GM12878 (cell line): Measurements from ENCODE around the gene PPIL3. TPM values are rescaled to one million over a fixed set of nuclear protein-coding genes. Genes with fewer than 3 reads are reported as not detected.
A peak's percentile ranks its signal among the peaks of the same experiment; 100 is the strongest.

Experiments
- ATF7 ChIP-seq: fragments of 450-650 bp; IDR thresholded peaks from 2 replicates; pipeline ENCODE4 v1.6.1; 2016; ENCODE audit warnings: low read depth, mild to moderate bottlenecking
- BHLHE40 ChIP-seq, 2 experiments: fragments of 450-650 bp in 1 of 2; IDR thresholded peaks; 2 replicates each; pipeline ENCODE4 v1.6.1; 2011 to 2017; ENCODE audit warnings: low read depth in 2 of 2, borderline replicate concordance in 1 of 2, improper control_type of control experiment in 1 of 2, low read length in 1 of 2, mild to moderate bottlenecking in 1 of 2
- BMI1 ChIP-seq: fragments of 450-650 bp; IDR thresholded peaks from 2 replicates; pipeline ENCODE4 v1.6.1; 2016; ENCODE audit warnings: mild to moderate bottlenecking, moderate library complexity, borderline replicate concordance
- CBX3 ChIP-seq: fragments of 200-600 bp; sonication (generic); IDR thresholded peaks from 2 replicates; pipeline ENCODE4 v1.6.1; 2016; ENCODE audit warnings: low read depth, borderline replicate concordance
- CTCF ChIP-seq, 3 experiments: IDR thresholded peaks in 2 of 3; conservative IDR thresholded peaks in 1 of 3; 2 replicates each; pipeline ENCODE4 v1.5.1; 2011; ENCODE audit warnings: low read depth in 3 of 3, low read length in 3 of 3, mild to moderate bottlenecking in 3 of 3, control low read depth in 2 of 3, moderate library complexity in 2 of 3, inconsistent platforms in 1 of 3, mixed read lengths in 1 of 3; ENCODE audit not compliant: control insufficient read depth in 2 of 3, insufficient read depth in 1 of 3; ENCODE audit errors: extremely low read depth in 1 of 3
- EGR1 ChIP-seq, 2 experiments: IDR thresholded peaks; 1 replicate in 1 of 2; 2 replicates in 1 of 2; pipeline ENCODE4 v1.6.1; 2011 to 2012; ENCODE audit warnings: low read depth in 2 of 2, low read length in 2 of 2, borderline replicate concordance in 1 of 2, mild to moderate bottlenecking in 1 of 2, moderate library complexity in 1 of 2
- ELK1 ChIP-seq: IDR thresholded peaks from 2 replicates; pipeline ENCODE4 v1.6.1; 2012; ENCODE audit warnings: low read depth, low read length, improper control_type of control experiment
- FOXK2 ChIP-seq: fragments of 450-650 bp; IDR thresholded peaks from 2 replicates; pipeline ENCODE4 v1.6.1; 2017; ENCODE audit warnings: mild to moderate bottlenecking, moderate library complexity
- HDGF ChIP-seq: fragments of 450-650 bp; IDR thresholded peaks from 2 replicates; pipeline ENCODE4 v1.6.1; 2016; ENCODE audit warnings: antibody characterized with exemption
- IKZF1 ChIP-seq: fragments of 450-650 bp; conservative IDR thresholded peaks from 2 replicates; pipeline ENCODE4 v1.6.1; 2017; ENCODE audit warnings: antibody characterized with exemption, mild to moderate bottlenecking
- MYC ChIP-seq: IDR thresholded peaks from 2 replicates; pipeline ENCODE4 v1.6.1; 2011; ENCODE audit warnings: mild to moderate bottlenecking, low read length, moderate library complexity, inconsistent platforms; ENCODE audit not compliant: insufficient read depth, insufficient replicate concordance, insufficient read length, severe bottlenecking
- RCOR1 ChIP-seq: conservative IDR thresholded peaks from 2 replicates; pipeline ENCODE4 v1.6.1; 2012; ENCODE audit warnings: low read depth, low read length, improper control_type of control experiment
- SIN3A ChIP-seq: IDR thresholded peaks from 2 replicates; pipeline ENCODE4 v1.6.1; 2012; ENCODE audit warnings: low read depth, low read length, improper control_type of control experiment
- SMAD5 ChIP-seq: IDR thresholded peaks from 2 replicates; pipeline ENCODE4 v1.6.1; 2016; ENCODE audit warnings: antibody characterized with exemption, low read depth
- TCF12 ChIP-seq: IDR thresholded peaks from 2 replicates; pipeline ENCODE4 v1.6.1; 2011; ENCODE audit warnings: low read depth, mild to moderate bottlenecking, low read length
- YY1 ChIP-seq: IDR thresholded peaks from 2 replicates; pipeline ENCODE4 v1.6.1; 2011; ENCODE audit warnings: low read depth, mild to moderate bottlenecking, low read length
- ZBED1 ChIP-seq: IDR thresholded peaks from 2 replicates; pipeline ENCODE4 v1.6.1; 2016; ENCODE audit warnings: borderline replicate concordance
- ZNF217 ChIP-seq: fragments of 450-650 bp; IDR thresholded peaks from 2 replicates; pipeline ENCODE4 v1.6.1; 2017; ENCODE audit warnings: antibody characterized with exemption, mild to moderate bottlenecking
- ZNF274 ChIP-seq: IDR thresholded peaks from one replicate; pipeline ENCODE4 v1.8.0; 2011; ENCODE audit not compliant: insufficient read length, insufficient read depth
- polyA plus RNA-seq, 11 experiments: library from polyadenylated mRNA; depleted of rRNA in 4 of 11; unstranded in 6 of 11; stranded (reverse) in 5 of 11; fragments of >200 nt; fragmentation: Nextera tagmentation in 4 of 11; fragmentation: Illumina TruSeq in 1 of 11; extraction: Ambion mirVana in 4 of 11; extraction: Trizol in 1 of 11; gene quantifications; 1 replicate in 1 of 11; 2 replicates in 10 of 11; pipeline versions ENCODE4 v1.2.1 to v1.2.3, GENCODE V29; 2011 to 2016; ENCODE audit warnings: inconsistent platforms in 2 of 11, missing spikeins in 2 of 11, low read depth in 1 of 11
- total RNA-seq, 4 experiments: library from RNA; depleted of rRNA in 3 of 4; stranded (reverse); fragments of >200 nt in 3 of 4; fragmentation: Illumina TruSeq in 1 of 4; extraction: Trizol in 1 of 4; gene quantifications; 2 replicates each; pipeline versions ENCODE4 v1.2.1 to v1.2.3, GENCODE V29; 2013 to 2021
- TF ChIP-seq, protein P1 (sequence below): IDR thresholded peaks from 2 replicates; pipeline ENCODE4 v1.6.1; 2011; ENCODE audit warnings: borderline replicate concordance, low read depth, mild to moderate bottlenecking, moderate library complexity, mixed read lengths, low read length; ENCODE audit not compliant: insufficient read depth; ENCODE audit errors: extremely low read length
- TF ChIP-seq, protein P2 (sequence below): IDR thresholded peaks from 2 replicates; pipeline ENCODE4 v1.6.1; 2011; ENCODE audit warnings: low read depth, mild to moderate bottlenecking, low read length, moderate library complexity, borderline replicate concordance; ENCODE audit errors: extremely low read depth
- TF ChIP-seq, protein P3 (sequence below): fragments of 450-650 bp; IDR thresholded peaks from 2 replicates; pipeline ENCODE4 v1.6.1; 2014; ENCODE audit warnings: mild to moderate bottlenecking

Gene PPIL3
- total and polyA plus RNA-seq, 10 of the 15 experiments (the other 5 are each of a cell fraction or from before 2014, with no cell fraction given), result 33.8 to 176 (median 59.1) TPM

GRCh38 chr2:200864176-200865034 is 24.5 kb downstream of the PPIL3 start, which contains the start of gene CLK1 (continued):
- TF ChIP-seq SIN3A (no peak), ZBED1 (peak; percentile 21; the same call in 1 of the 2 replicates), CTCF (IDR thresholded peaks at IDR 0.05 in 2 of 3, conservative IDR thresholded peaks at IDR 0.05 in 1 of 3; ENCODE audit: control insufficient read depth in 2 of 3, extremely low read depth in 1 of 3, insufficient read depth in 1 of 3, low read depth in 3 of 3, low read length in 3 of 3) (no peak), FOXK2 (0 out of 2 replicates have a peak, but pooled peaks have one; percentile 49), EGR1 (IDR thresholded peaks at IDR 0.05; ENCODE audit: borderline replicate concordance in 1 of 2, low read depth in 2 of 2, low read length in 2 of 2) (peak in 1 of 2 experiments; percentile 34; a peak in 1 of 3 replicates), RCOR1 (no peak), ATF7 (0 out of 2 replicates have a peak, but pooled peaks have one; percentile 9), ZNF217 (no peak), YY1 (peak; percentile 98), IKZF1 (peak; percentile 82), TCF12 (peak; percentile 90), ELK1 (no peak), BHLHE40 (IDR thresholded peaks at IDR 0.05; ENCODE audit: borderline replicate concordance in 1 of 2, low read depth in 2 of 2, low read length in 1 of 2) (peak; percentile 67 to 90), MYC (peak; percentile 23), ZNF274 (no peak), SMAD5 (peak; percentile 98), HDGF (no peak; the same call in 1 of the 2 replicates), BMI1 (no peak), CBX3 (no peak)
- TF ChIP-seq, protein P1, sequence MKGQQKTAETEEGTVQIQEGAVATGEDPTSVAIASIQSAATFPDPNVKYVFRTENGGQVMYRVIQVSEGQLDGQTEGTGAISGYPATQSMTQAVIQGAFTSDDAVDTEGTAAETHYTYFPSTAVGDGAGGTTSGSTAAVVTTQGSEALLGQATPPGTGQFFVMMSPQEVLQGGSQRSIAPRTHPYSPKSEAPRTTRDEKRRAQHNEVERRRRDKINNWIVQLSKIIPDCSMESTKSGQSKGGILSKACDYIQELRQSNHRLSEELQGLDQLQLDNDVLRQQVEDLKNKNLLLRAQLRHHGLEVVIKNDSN, result no peak
- TF ChIP-seq, protein P2, sequence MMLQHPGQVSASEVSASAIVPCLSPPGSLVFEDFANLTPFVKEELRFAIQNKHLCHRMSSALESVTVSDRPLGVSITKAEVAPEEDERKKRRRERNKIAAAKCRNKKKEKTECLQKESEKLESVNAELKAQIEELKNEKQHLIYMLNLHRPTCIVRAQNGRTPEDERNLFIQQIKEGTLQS, result no peak
- TF ChIP-seq, protein P3, sequence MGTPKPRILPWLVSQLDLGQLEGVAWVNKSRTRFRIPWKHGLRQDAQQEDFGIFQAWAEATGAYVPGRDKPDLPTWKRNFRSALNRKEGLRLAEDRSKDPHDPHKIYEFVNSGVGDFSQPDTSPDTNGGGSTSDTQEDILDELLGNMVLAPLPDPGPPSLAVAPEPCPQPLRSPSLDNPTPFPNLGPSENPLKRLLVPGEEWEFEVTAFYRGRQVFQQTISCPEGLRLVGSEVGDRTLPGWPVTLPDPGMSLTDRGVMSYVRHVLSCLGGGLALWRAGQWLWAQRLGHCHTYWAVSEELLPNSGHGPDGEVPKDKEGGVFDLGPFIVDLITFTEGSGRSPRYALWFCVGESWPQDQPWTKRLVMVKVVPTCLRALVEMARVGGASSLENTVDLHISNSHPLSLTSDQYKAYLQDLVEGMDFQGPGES, result no peak
